ENCODE results near the gene NEK5.
A peak's percentile ranks its signal among the peaks of the same experiment; 100 is the strongest.

NEK5 gene

GRCh38 chr13:52024481-52024880, 104.4 kb downstream of the NEK5 start, which contains the start of gene UTP14C:
TSS of gene UTP14C (plus strand) at chr13:52024691. CDS start at chr13:52028805, 4,114 bp downstream.
- intact Hi-C loops (cut with DNase I; ENCODE audit: low total_unique reads): no loop called here
- Histone ChIP-seq H3K27ac (no peak within 1 kb of the TSS), H3K9me3 (no peaks in the 10 kb centered on the region), H3K27me3 (no peaks in the 10 kb centered on the region), H3K36me3 (peaks cover 69 to 90% (median 81%) of the 10 kb centered on the region in 3 donors), H3K4me3 (no peak within 1 kb of the TSS), H3K4me1 (peaks cover 0 to 7% (median 0%) of the 10 kb centered on the region in 4 donors)
- TF ChIP-seq CTCF (IDR thresholded peaks at IDR 0.05): no peak
- no peak for DNase-seq

- Histone ChIP-seq H3K27ac (no peak overlapping the region), H3K9me3 (no peaks in the 10 kb centered on the region), H3K27me3 (no peaks in the 10 kb centered on the region), H3K4me3 (no peak overlapping the region), H3K4me1 (peaks cover 0 to 7% (median 0%) of the 10 kb centered on the region in 4 donors), H3K36me3 (peaks cover 52 to 84% (median 75%) of the 10 kb centered on the region in 3 donors)
- DNase-seq: no peak
- no peak for TF ChIP-seq CTCF (IDR thresholded peaks at IDR 0.05)
- intact Hi-C loops (cut with DNase I; ENCODE audit: low total_unique reads): no loop called here
These were observed 106.5 kb downstream of the NEK5 start for GRCh38 chr13:52022356-52022755.

GRCh38 chr13:52020191-52020590, 108.7 kb downstream of the NEK5 start:
- Histone ChIP-seq H3K9me3 (no peaks in the 10 kb centered on the region), H3K36me3 (peaks cover 32 to 75% (median 54%) of the 10 kb centered on the region in 3 donors), H3K4me1 (no peaks in the 10 kb centered on the region), H3K27ac (no peak overlapping the region), H3K27me3 (no peaks in the 10 kb centered on the region), H3K4me3 (no peak overlapping the region)
- no peak for DNase-seq
- no peak for TF ChIP-seq CTCF (IDR thresholded peaks at IDR 0.05)
- intact Hi-C loops (cut with DNase I; ENCODE audit: low total_unique reads): no loop called here

GRCh38 chr13:52016296-52016695, 112.6 kb downstream of the NEK5 start:
- peaks cover 5 to 37% (median 17%) of the 10 kb centered on the region in 3 donors for H3K36me3 ChIP-seq
- intact Hi-C loops (cut with DNase I; ENCODE audit: low total_unique reads): loop anchor here (10.0 kb wide), 3 partner anchors 211 to 561 kb away; partner anchors contain the start of genes DHRS12, INTS6 and WDFY2
- TF ChIP-seq CTCF (IDR thresholded peaks at IDR 0.05): no peak
- no peak overlapping the region for H3K27ac ChIP-seq
- H3K27me3 ChIP-seq: no peaks in the 10 kb centered on the region
- DNase-seq: no peak
- peaks cover 0 to 14% (median 5%) of the 10 kb centered on the region in 4 donors for H3K4me1 ChIP-seq
- no peak overlapping the region for H3K4me3 ChIP-seq
- no peaks in the 10 kb centered on the region for H3K9me3 ChIP-seq

GRCh38 chr13:52012512-52012836, 116.4 kb downstream of the NEK5 start:
- Histone ChIP-seq H3K9me3 (no peaks in the 10 kb centered on the region), H3K4me3 (peak overlapping the region; percentile 89 to 94), H3K36me3 (peaks cover 0 to 12% (median under 1%) of the 10 kb centered on the region in 3 donors), H3K4me1 (peaks cover 0 to 23% (median 7%) of the 10 kb centered on the region in 4 donors), H3K27me3 (no peaks in the 10 kb centered on the region), H3K27ac (peak overlapping the region; percentile 75 to 83)
- intact Hi-C loops (cut with DNase I; ENCODE audit: low total_unique reads): loop anchor here (5.0 to 10.0 kb wide), 4 partner anchors 208 to 558 kb away; partner anchors contain the start of genes DHRS12, INTS6, VPS36 and WDFY2
- TF ChIP-seq CTCF (IDR thresholded peaks at IDR 0.05): no peak
- DNase-seq: no peak

Measured in tibial artery (tissue), 4 donors.